Peyer's patch (tissue), 4 donors: Measurements from ENCODE around the gene CSK.

Source experiments
- CTCF ChIP-seq, 6 experiments: fragments of 450-650 bp in 4 of 6; fragments of 200-600 bp in 2 of 6; sonication (generic) in 1 of 6; IDR thresholded peaks; one replicate each; pipeline ENCODE4 v1.5.1; 2017 to 2019; ENCODE audit warnings: antibody characterized with exemption in 6 of 6, mild to moderate bottlenecking in 3 of 6, moderate library complexity in 1 of 6
- POLR2A ChIP-seq, 2 donors: fragments of 450-650 bp; IDR thresholded peaks; one replicate each; pipeline ENCODE4 v1.5.1; 2017; ENCODE audit warnings: antibody characterized with exemption in 2 of 2, mild to moderate bottlenecking in 2 of 2, moderate library complexity in 2 of 2

- no peak for TF ChIP-seq CTCF (IDR thresholded peaks at IDR 0.05)
- TF ChIP-seq POLR2A (IDR thresholded peaks at IDR 0.05) = no peak
These were observed 9.8 kb downstream of the CSK start for GRCh38 chr15:74791667-74792066.
